Gastroesophageal sphincter (tissue), 4 donors: Measurements from ENCODE around the gene CIT. TPM values are rescaled to one million over a fixed set of nuclear protein-coding genes. Genes with fewer than 3 reads are reported as not detected.
"Not testable (repeated sequence)": the region's sequence is repeated elsewhere in the genome, so short reads cannot be mapped to it uniquely, and the experiment has no call there.

Source experiments
- ATAC-seq: fragments of 150-250 bp; one replicate; pipeline ENCODE4 v1.9.1; 2016; ENCODE audit warnings: mild to moderate bottlenecking, moderate library complexity
- H3K27ac ChIP-seq, 4 donors: fragments of 200-600 bp; sonication (generic) in 3 of 4; 1 replicate in 3 of 4; 2 replicates in 1 of 4; pipeline ENCODE4 v1.5.1; 2016 to 2019
- H3K27me3 ChIP-seq: fragments of 200-600 bp; sonication (generic); one replicate; pipeline ENCODE4 v1.5.1; 2019
- H3K36me3 ChIP-seq, 2 donors: fragments of 200-600 bp; sonication (generic); one replicate each; pipeline ENCODE4 v1.5.1; 2019; ENCODE audit warnings: control low read depth in 1 of 2
- H3K4me1 ChIP-seq, 3 donors: fragments of 200-600 bp; sonication (generic); 1 replicate in 2 of 3; 2 replicates in 1 of 3; pipeline ENCODE4 v1.5.1; 2016 to 2019; ENCODE audit warnings: control low read depth in 2 of 3
- H3K4me3 ChIP-seq, 2 donors: fragments of 200-600 bp; sonication (generic); one replicate each; pipeline ENCODE4 v1.5.1; 2019; ENCODE audit warnings: mild to moderate bottlenecking in 1 of 2, moderate library complexity in 1 of 2
- H3K9me3 ChIP-seq, 3 donors: fragments of 200-600 bp; sonication (generic); one replicate each; pipeline ENCODE4 v1.5.1; 2017 to 2019; ENCODE audit warnings: control low read depth in 2 of 3
- CTCF ChIP-seq, 4 experiments: fragments of 200-600 bp in 2 of 4; fragments of 450-650 bp in 2 of 4; sonication (generic) in 1 of 4; IDR thresholded peaks; one replicate each; pipeline ENCODE4 v1.5.1; 2017 to 2019; ENCODE audit warnings: antibody characterized with exemption in 4 of 4, mild to moderate bottlenecking in 2 of 4, moderate library complexity in 2 of 4
- EP300 ChIP-seq: sonication (generic); formaldehyde crosslinking; IDR thresholded peaks from one replicate; pipeline ENCODE4 v1.6.1; 2017; ENCODE audit warnings: antibody characterized with exemption, mild to moderate bottlenecking
- POLR2A ChIP-seq, 2 donors: fragments of 450-650 bp; IDR thresholded peaks; one replicate each; pipeline ENCODE4 v1.6.1; 2017; ENCODE audit warnings: antibody characterized with exemption in 2 of 2, mild to moderate bottlenecking in 2 of 2, moderate library complexity in 1 of 2
- POLR2AphosphoS5 ChIP-seq: sonication (generic); formaldehyde crosslinking; IDR thresholded peaks from one replicate; pipeline ENCODE4 v1.6.1; 2017; ENCODE audit warnings: antibody characterized with exemption
- WGBS, 2 donors: methylation state at CpG; one replicate each; pipeline ENCODE4 v1.1.5; 2018; ENCODE audit warnings: low coverage in 1 of 2; 5-methylcytosine and 5-hydroxymethylcytosine counted together
- total RNA-seq, 4 donors: library from RNA; depleted of rRNA; stranded (reverse); fragments of >200 nt; gene quantifications; one replicate each; pipeline ENCODE4 v1.1.0, GENCODE V29; 2016

Gene CIT
- total RNA-seq, 4 donors from 2014 or later = 3.8 to 9.7 (median 6.6) TPM

- Histone ChIP-seq H3K4me1 (peaks cover 0 to 17% (median 4%) of the 10 kb centered on the region in 3 donors), H3K4me3 (no peak overlapping the region), H3K9me3 (no peaks in the 10 kb centered on the region), H3K36me3 (peaks cover 0 to 13% of the 10 kb centered on the region in 2 donors), H3K27ac (no peak overlapping the region), H3K27me3 (no peaks in the 10 kb centered on the region)
- ATAC-seq = no peak
- TF ChIP-seq CTCF (IDR thresholded peaks at IDR 0.05) (no peak), POLR2A (IDR thresholded peaks at IDR 0.05) (no peak), POLR2AphosphoS5 (no peak), EP300 (no peak)
- 93 to 97% methylated on average over 10 to 11 of the region's 11 CpGs for WGBS, 2 donors
Measured at GRCh38 chr12:119712721-119713120, 164.4 kb downstream of the CIT start.

GRCh38 chr12:119711693-119712092 lies 165.4 kb downstream of the CIT start:
- Histone ChIP-seq H3K9me3 (no peaks in the 10 kb centered on the region), H3K36me3 (peaks cover 0 to 13% of the 10 kb centered on the region in 2 donors), H3K27ac (no peak overlapping the region), H3K4me3 (no peak overlapping the region), H3K27me3 (no peaks in the 10 kb centered on the region), H3K4me1 (peaks cover 0 to 13% (median 0%) of the 10 kb centered on the region in 3 donors)
- ATAC-seq = no peak
- 78 to 98% methylated on average over 3 of the region's 4 CpGs for whole genome bisulfite sequencing, 2 donors
- TF ChIP-seq CTCF (IDR thresholded peaks at IDR 0.05) (no peak), POLR2AphosphoS5 (no peak), EP300 (no peak), POLR2A (IDR thresholded peaks at IDR 0.05) (no peak)

- no peak overlapping the region for H3K4me3 ChIP-seq
- no peaks in the 10 kb centered on the region for H3K9me3 ChIP-seq
- H3K36me3 ChIP-seq = peaks cover 0 to 13% of the 10 kb centered on the region in 2 donors
- TF ChIP-seq POLR2A (IDR thresholded peaks at IDR 0.05) (no peak), EP300 (no peak), CTCF (IDR thresholded peaks at IDR 0.05) (no peak), POLR2AphosphoS5 (no peak)
- H3K4me1 ChIP-seq = peaks cover 0 to 6% (median 0%) of the 10 kb centered on the region in 3 donors
- no peak for ATAC-seq
- no peaks in the 10 kb centered on the region for H3K27me3 ChIP-seq
- no peak overlapping the region for H3K27ac ChIP-seq
- 89 to 95% methylated on average over 9 to 13 of the region's 15 CpGs for WGBS, 2 donors
Measured at GRCh38 chr12:119710965-119711551, 166.1 kb downstream of the CIT start.

GRCh38 chr12:119710374-119710964 lies 166.7 kb downstream of the CIT start:
- WGBS, 2 donors = 91 to 92% methylated on average over 4 of the region's 11 CpGs
- H3K27me3 ChIP-seq = no peaks in the 10 kb centered on the region
- peaks cover 0 to under 1% (median 0%) of the 10 kb centered on the region in 3 donors for H3K4me1 ChIP-seq
- TF ChIP-seq EP300 (no peak), CTCF (IDR thresholded peaks at IDR 0.05) (no peak), POLR2AphosphoS5 (no peak), POLR2A (IDR thresholded peaks at IDR 0.05) (no peak)
- no peak overlapping the region for H3K27ac ChIP-seq
- H3K4me3 ChIP-seq = no peak overlapping the region
- ATAC-seq = no peak
- H3K36me3 ChIP-seq = peaks cover 0 to 13% of the 10 kb centered on the region in 2 donors
- H3K9me3 ChIP-seq = no peaks in the 10 kb centered on the region

GRCh38 chr12:119706427-119706826 lies 170.7 kb downstream of the CIT start:
- H3K27ac ChIP-seq, H3K27me3 ChIP-seq, H3K4me1 ChIP-seq, H3K4me3 ChIP-seq, ATAC-seq, H3K9me3 ChIP-seq, H3K36me3 ChIP-seq: not testable (repeated sequence)
- WGBS, 2 donors = 75 to 100% methylated on average over 1 of the region's 1 CpG
